A549 (cell line): Measurements from ENCODE around the gene ZNF283. TPM values are rescaled to one million over a fixed set of nuclear protein-coding genes. Genes with fewer than 3 reads are reported as not detected.

Experiments used
- ATAC-seq, 2 experiments: fragments of 200-7000 bp in 1 of 2; fragments of >200 bp in 1 of 2; cut with Nextera tagmentation in 1 of 2; cut with Tn5 transposase in 1 of 2; 3 replicates each; pipeline versions ENCODE4 v1.8.0 to v1.9.1; 2018 to 2020; ENCODE audit warnings: mild to moderate bottlenecking in 1 of 2, moderate library complexity in 1 of 2
- CTCF ChIA-PET: fragments of 300-600 bp; sonication (Branson Sonifier 250); formaldehyde crosslinking; extraction: SDS; loops from one replicate; lab custom pipeline; 2021; ENCODE audit warnings: antibody characterized with exemption, inconsistent platforms; lab: Yijun Ruan, JAX
- POLR2A ChIA-PET: fragments of 350-600 bp; formaldehyde crosslinking; extraction: SDS; loops from one replicate; lab custom pipeline; 2021; ENCODE audit warnings: antibody characterized with exemption, inconsistent platforms; lab: Yijun Ruan, JAX
- DNase-seq, 2 experiments: peaks; one replicate each; pipeline versions ENCODE4 v3.0.0 to v3.0.0-alpha.2; 2011 to 2016; ENCODE audit warnings: low read depth in 1 of 2, low spot score in 1 of 2
- FAIRE-seq: peaks from 2 replicates; lab custom pipeline; 2011; peaks lifted over from hg19 to GRCh38; lab: Jason Lieb, UNC
- H3K27ac ChIP-seq, 2 experiments: fragments of >200 bp; sonication (Bioruptor Twin); formaldehyde crosslinking; 3 replicates each; pipeline ENCODE4 v1.5.1; 2016 to 2017
- H3K4me1 ChIP-seq: fragments of >200 bp; sonication (Bioruptor Twin); formaldehyde crosslinking; 3 replicates; pipeline ENCODE4 v1.6.1; 2016
- H3K4me2 ChIP-seq: fragments of >200 bp; sonication (Bioruptor Twin); formaldehyde crosslinking; 3 replicates; pipeline ENCODE4 v1.6.1; 2016
- H3K4me3 ChIP-seq: fragments of >200 bp; sonication (Bioruptor Twin); formaldehyde crosslinking; 3 replicates; pipeline ENCODE4 v1.5.1; 2016
- H3K9me3 ChIP-seq: fragments of >200 bp; sonication (Bioruptor Twin); formaldehyde crosslinking; 3 replicates; pipeline ENCODE4 v1.6.1; 2016
- BHLHE40 ChIP-seq: IDR thresholded peaks from 2 replicates; pipeline ENCODE4 v1.6.1; 2012; ENCODE audit warnings: low read depth, low read length, inconsistent platforms
- CBX8 ChIP-seq: fragments of 200-600 bp; sonication (generic); IDR thresholded peaks from 2 replicates; pipeline ENCODE4 v1.6.1; 2016
- EHMT2 ChIP-seq: fragments of 200-600 bp; sonication (generic); IDR thresholded peaks from 2 replicates; pipeline ENCODE4 v1.6.1; 2016; ENCODE audit warnings: antibody characterized with exemption, low read depth, mild to moderate bottlenecking, moderate library complexity
- FOSL2 ChIP-seq, 2 experiments: fragments of 450-650 bp in 1 of 2; fragments of >200 bp in 1 of 2; sonication (Bioruptor Twin) in 1 of 2; formaldehyde crosslinking; IDR thresholded peaks; 2 replicates each; pipeline versions ENCODE4 v1.5.0 to v1.6.1; 2016 to 2020; ENCODE audit warnings: mild to moderate bottlenecking in 1 of 2, moderate library complexity in 1 of 2
- HOXB5 ChIP-seq: fragments of 250-450 bp; sonication (Bioruptor Pico); IDR thresholded peaks from 2 replicates; pipeline ENCODE4 v1.5.0; 2020; ENCODE audit warnings: mild to moderate bottlenecking, moderate library complexity
- KDM1A ChIP-seq: fragments of 200-600 bp; sonication (generic); IDR thresholded peaks from 2 replicates; pipeline ENCODE4 v1.6.1; 2016; ENCODE audit warnings: low read depth, mild to moderate bottlenecking
- MAFK ChIP-seq: fragments of 450-650 bp; IDR thresholded peaks from 2 replicates; pipeline ENCODE4 v1.6.1; 2014; ENCODE audit not compliant: partially characterized antibody
- MYC ChIP-seq: IDR thresholded peaks from 2 replicates; pipeline ENCODE4 v1.6.1; 2012; ENCODE audit warnings: mild to moderate bottlenecking, inconsistent platforms, low read length, improper control_type of control experiment, borderline replicate concordance
- NPAS2 ChIP-seq: fragments of 250-450 bp; sonication (Bioruptor Pico); IDR thresholded peaks from 2 replicates; pipeline ENCODE4 v1.8.0; 2022; ENCODE audit warnings: mild to moderate bottlenecking, moderate library complexity, borderline replicate concordance
- RCOR1 ChIP-seq: fragments of 150-350 bp; IDR thresholded peaks from 2 replicates; pipeline ENCODE4 v1.6.1; 2014; ENCODE audit warnings: antibody characterized with exemption, low read length, low read depth
- RFX5 ChIP-seq: fragments of 450-650 bp; IDR thresholded peaks from 2 replicates; pipeline ENCODE4 v1.7.1; 2014; ENCODE audit warnings: antibody characterized with exemption, mild to moderate bottlenecking, moderate library complexity
- TP53 ChIP-seq: fragments of 250-450 bp; sonication (Bioruptor Pico); IDR thresholded peaks from 2 replicates; pipeline ENCODE4 v1.5.0; 2021; ENCODE audit warnings: mild to moderate bottlenecking, moderate library complexity
- WGBS: methylation state at CpG from one replicate; pipeline ENCODE4 v1.1.6; 2017; ENCODE audit errors: missing lambda C conversion rate; 5-methylcytosine and 5-hydroxymethylcytosine counted together
- polyA minus RNA-seq: library from RNA; depleted of rRNA, polyadenylated mRNA; stranded (reverse); fragments of >200 nt; gene quantifications from 2 replicates; pipeline ENCODE4 v1.2.3, GENCODE V29; 2011; rRNA and poly(A)+ RNA removed
- polyA plus RNA-seq, 4 experiments: library from polyadenylated mRNA; depleted of rRNA in 3 of 4; stranded (reverse); fragments of >200 nt; fragmentation: RNase III in 1 of 4; extraction: RNeasy Plus Mini Kit Qiagen cat#74134 plus additional on column Dnase treatment in 1 of 4; gene quantifications; 2 replicates in 3 of 4; 3 replicates in 1 of 4; pipeline ENCODE4 v1.2.3, GENCODE V29; 2011 to 2017
- TF ChIP-seq, protein P1 (sequence below): IDR thresholded peaks from 2 replicates; pipeline ENCODE4 v1.6.1; 2012; ENCODE audit warnings: low read depth, borderline replicate concordance
- TF ChIP-seq, protein P2 (sequence below): IDR thresholded peaks from 2 replicates; pipeline ENCODE4 v1.6.1; 2012
- TF ChIP-seq, protein P3 (sequence below): fragments of >200 bp; sonication (Bioruptor Twin); formaldehyde crosslinking; IDR thresholded peaks from 2 replicates; pipeline ENCODE4 v1.6.1; 2016

Gene ZNF283
- polyA plus RNA-seq (2011; rRNA removed) (5.1 and 8.9 TPM in 2 replicates), polyA plus RNA-seq (2017; fragmentation: RNase III; extraction: RNeasy Plus Mini Kit Qiagen cat#74134 plus additional on column Dnase treatment) (5.2 to 6.1 TPM (median 5.6 TPM) in 3 replicates), polyA minus RNA-seq (5.7 and 6.8 TPM in 2 replicates)
- 0.70 and 1.4 TPM in 2 replicates for polyA plus RNA-seq (2012; cell fraction: cytosol; rRNA removed)
- polyA plus RNA-seq (2012; cell fraction: nucleus; rRNA removed): 0.72 and 1.3 TPM in 2 replicates

DNA sequence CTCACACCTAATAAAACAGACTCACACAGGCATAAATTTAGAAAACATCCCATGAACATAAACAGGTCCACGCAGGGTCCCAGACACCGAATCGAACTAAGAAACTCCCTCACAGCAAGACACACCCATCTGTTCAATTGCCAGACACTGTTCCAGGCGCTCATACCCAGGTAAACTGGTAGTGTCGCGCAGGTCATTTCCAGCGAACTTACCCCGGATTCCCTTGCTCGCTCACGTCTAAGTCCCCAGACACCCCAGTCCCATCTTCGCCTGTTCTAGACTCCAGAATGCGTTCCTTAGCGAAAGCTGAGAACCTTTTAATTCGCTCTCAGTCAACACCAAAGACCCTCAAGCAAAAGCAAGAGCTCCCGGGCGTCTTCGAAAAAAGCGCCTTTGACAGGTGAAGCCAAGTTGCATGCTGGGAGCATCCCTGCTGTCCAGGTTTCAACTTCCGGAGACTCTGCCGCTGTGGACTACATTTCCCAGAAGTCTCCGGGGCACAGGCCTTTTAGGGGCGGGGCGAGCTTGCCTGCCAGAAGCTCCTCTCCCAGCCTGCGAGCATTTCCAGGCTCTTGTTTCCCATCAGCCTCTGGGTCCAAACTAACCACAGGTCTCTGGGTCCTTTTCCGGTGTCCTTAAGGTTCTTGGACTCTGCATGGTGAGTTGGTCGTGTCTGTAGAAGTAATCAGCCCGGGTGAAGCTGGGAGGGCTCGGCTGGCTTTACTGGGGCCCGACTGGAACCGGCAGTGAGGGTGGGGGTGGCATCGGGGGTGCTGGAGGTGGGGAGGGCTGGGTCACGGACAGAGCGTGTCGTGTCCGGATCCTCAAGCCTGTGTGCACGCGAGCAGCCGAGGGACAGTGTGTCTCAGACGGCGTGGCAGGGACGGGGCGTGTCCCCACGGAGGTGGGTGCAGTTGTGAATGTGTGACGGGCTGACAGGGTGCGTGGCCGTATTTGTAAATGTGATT lies at the start of gene ZNF283:
ZNF283 (plus strand) TSS at position 535 of the 968 bp plus-strand sequence. CDS start 6,184 bp downstream, outside the sequence.
- Histone ChIP-seq H3K9me3 (peaks cover 71% of the 10 kb centered on the region), H3K4me3 (peak within 1 kb of the TSS; percentile 58)
- WGBS: 28% methylated on average over 44 of the region's 46 CpGs
- no peak for TF ChIP-seq BHLHE40
- TF ChIP-seq, protein P1, sequence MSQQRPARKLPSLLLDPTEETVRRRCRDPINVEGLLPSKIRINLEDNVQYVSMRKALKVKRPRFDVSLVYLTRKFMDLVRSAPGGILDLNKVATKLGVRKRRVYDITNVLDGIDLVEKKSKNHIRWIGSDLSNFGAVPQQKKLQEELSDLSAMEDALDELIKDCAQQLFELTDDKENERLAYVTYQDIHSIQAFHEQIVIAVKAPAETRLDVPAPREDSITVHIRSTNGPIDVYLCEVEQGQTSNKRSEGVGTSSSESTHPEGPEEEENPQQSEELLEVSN: peak; percentile 85; the same call in 1 of the 2 replicates
- TF ChIP-seq, protein P2, sequence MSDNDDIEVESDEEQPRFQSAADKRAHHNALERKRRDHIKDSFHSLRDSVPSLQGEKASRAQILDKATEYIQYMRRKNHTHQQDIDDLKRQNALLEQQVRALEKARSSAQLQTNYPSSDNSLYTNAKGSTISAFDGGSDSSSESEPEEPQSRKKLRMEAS: peak; percentile 71
- TF ChIP-seq RFX5: no peak
- no peak for TF ChIP-seq TP53
- no peak for TF ChIP-seq CBX8
- TF ChIP-seq, all 56 proteins: peak for 2
- DNase-seq (peak; percentile 83 to 96), ATAC-seq (peak; percentile 99), FAIRE-seq (peak; percentile 18)
- CTCF ChIA-PET: interaction anchor here (1.0 to 1.1 kb wide), 2 partner anchors 42 to 164 kb away, joined by 3 read pairs; no protein-coding TSS in a partner anchor
- Histone ChIP-seq H3K4me1 (no peaks in the 10 kb centered on the region), H3K4me2 (peak within 1 kb of the TSS; percentile 67), H3K27ac (peak within 1 kb of the TSS; percentile 66 to 87)
- POLR2A ChIA-PET: interaction anchor here (0.7 to 1.6 kb wide), 6 partner anchors 11 to 385 kb away, joined by 3 to 9 read pairs (median 4); partner anchors contain the start of genes ZNF223, ZNF227 and ZNF45

DNA sequence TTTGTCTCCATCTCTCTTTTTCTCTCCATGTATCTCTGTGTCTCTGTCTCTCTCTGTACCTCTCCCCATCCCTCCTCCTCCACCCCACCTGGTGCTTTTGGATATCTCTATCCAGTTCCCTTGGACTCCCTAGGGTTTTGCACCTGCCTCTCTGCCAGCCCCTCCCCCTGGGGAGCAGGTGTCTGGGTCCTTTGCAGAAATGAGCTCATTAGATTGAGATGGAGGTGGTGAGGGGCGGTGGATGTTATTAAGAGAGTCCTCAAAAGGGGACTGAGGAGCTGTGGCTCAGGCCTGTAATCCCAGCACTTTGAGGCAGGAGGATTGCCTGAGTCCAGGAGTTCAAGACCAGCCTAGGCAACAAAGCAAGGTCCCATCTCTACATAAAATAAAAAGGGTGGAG lies 48.5 kb upstream of the ZNF283 start:
- Histone ChIP-seq H3K4me2 (peak overlapping the region; percentile 97; the same call in 1 of the 3 replicates), H3K9me3 (no peaks in the 10 kb centered on the region), H3K4me1 (peaks cover 68% of the 10 kb centered on the region), H3K4me3 (no peak overlapping the region), H3K27ac (peak overlapping the region in 1 of 2 experiments; percentile 95; a peak in 3 of 6 replicates)
- FAIRE-seq (no peak), DNase-seq (no peak), ATAC-seq (no peak)
- WGBS: 100% methylated on average over 1 of the region's 1 CpG
- ChIA-PET POLR2A (interaction anchor here (4.3 kb wide), 1 partner anchor 23 kb away, joined by 19 read pairs; the partner anchor contains the start of gene SMG9), CTCF (interaction anchor here (0.7 to 24.0 kb wide), 7 partner anchors 10 to 259 kb away, joined by 3 to 565 read pairs (median 3); partner anchors contain the start of genes PLAUR and SMG9)
- TF ChIP-seq KDM1A: no peak
- no peak for TF ChIP-seq RCOR1
- TF ChIP-seq, protein P3, sequence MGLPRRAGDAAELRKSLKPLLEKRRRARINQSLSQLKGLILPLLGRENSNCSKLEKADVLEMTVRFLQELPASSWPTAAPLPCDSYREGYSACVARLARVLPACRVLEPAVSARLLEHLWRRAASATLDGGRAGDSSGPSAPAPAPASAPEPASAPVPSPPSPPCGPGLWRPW: no peak
- TF ChIP-seq HOXB5 (CRISPR knock-in tag): no peak
- no peak for TF ChIP-seq MAFK

DNA sequence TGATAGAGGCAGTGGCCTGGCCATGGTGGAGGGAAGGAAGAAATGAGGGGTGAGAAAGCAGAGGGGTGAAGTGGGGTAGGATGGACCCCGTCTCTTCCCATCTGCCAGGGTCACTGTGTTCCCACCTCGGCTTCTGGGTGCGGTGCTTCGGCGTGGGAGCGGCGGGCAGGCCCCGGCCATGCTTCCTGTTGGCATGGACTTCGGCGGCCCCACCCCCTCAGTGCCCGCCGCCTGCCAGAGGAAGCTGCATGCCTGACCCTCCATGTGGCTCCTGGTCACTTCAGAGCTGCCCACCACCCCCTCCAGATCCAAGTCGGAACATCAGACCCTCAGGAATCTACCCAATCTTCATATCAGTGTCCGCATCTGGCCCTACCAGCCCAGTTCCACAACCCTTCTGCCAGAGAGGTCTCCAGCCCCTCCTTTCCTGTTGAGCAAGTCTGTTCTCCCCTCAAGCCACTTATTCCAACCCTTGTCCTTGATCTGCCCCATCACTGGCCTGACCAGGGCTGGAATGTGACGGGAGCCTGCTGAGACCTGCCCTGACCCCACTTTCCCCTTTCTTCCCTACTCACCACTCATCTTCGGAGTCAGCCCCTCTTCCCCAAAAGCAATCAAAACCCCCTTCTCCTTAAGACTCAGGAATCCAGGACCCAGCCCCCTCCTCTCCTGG lies 47.8 kb upstream of the ZNF283 start:
- FAIRE-seq (no peak), ATAC-seq (no peak), DNase-seq (no peak)
- Histone ChIP-seq H3K27ac (peak overlapping the region; percentile 92 to 95), H3K4me3 (peak overlapping the region; percentile 50; the same call in 2 of the 3 replicates), H3K4me2 (peak overlapping the region; percentile 97), H3K9me3 (no peaks in the 10 kb centered on the region), H3K4me1 (peaks cover 74% of the 10 kb centered on the region)
- POLR2A ChIA-PET: interaction anchor here (1.5 to 4.3 kb wide), 3 partner anchors 13 to 24 kb away, joined by 5 to 19 read pairs (median 13); partner anchors contain the start of gene SMG9
- TF ChIP-seq EHMT2 (no peak), KDM1A (no peak), MYC (no peak), FOSL2 (IDR thresholded peaks at IDR 0.05) (no peak), FOSL2 (CRISPR knock-in tag; IDR thresholded peaks at IDR 0.05) (no peak), NPAS2 (CRISPR knock-in tag) (no peak)
- 91% methylated on average over 16 of the region's 16 CpGs for WGBS
- CTCF ChIA-PET: interaction anchor here (0.7 to 24.0 kb wide), 7 partner anchors 15 to 225 kb away, joined by 3 to 565 read pairs (median 4); partner anchors contain the start of genes PLAUR and SMG9
